GM19025 (cell line): Measurements from ENCODE around the gene GPR89A.
"Not testable (repeated sequence)": the region's sequence is repeated elsewhere in the genome, so short reads cannot be mapped to it uniquely, and the experiment has no call there.

ENCODE experiments used
- ATAC-seq: cut with Tn5 transposase; IDR thresholded peaks from one replicate; pipeline ENCODE4 v1.9.1; 2021; ENCODE audit warnings: mild to moderate bottlenecking, low read depth, moderate library complexity; ENCODE audit not compliant: unreplicated experiment

Gene GPR89A

GRCh38 chr1:145714524-145715111 is 106.8 kb downstream of the GPR89A start:
- ATAC-seq, result no peak

- ATAC-seq, result no peak
These were observed 109.0 kb downstream of the GPR89A start for GRCh38 chr1:145716641-145717345.

GRCh38 chr1:145717833-145718232 is 110.0 kb downstream of the GPR89A start:
- ATAC-seq, result no peak

- ATAC-seq, result not testable (repeated sequence)
These were observed 110.7 kb downstream of the GPR89A start for GRCh38 chr1:145718465-145718864.

GRCh38 chr1:145719230-145720079 is 111.7 kb downstream of the GPR89A start, which contains the start of gene CD160:
Gene CD160, plus strand, starts transcription at chr1:145719499. Its CDS starts 8,829 bp downstream, at chr1:145728328.
- ATAC-seq, result no peak
